GM12891 (cell line): ENCODE measurements around the gene SCUBE1.

Experiments
- DNase-seq: peaks from one replicate; pipeline ENCODE4 v3.0.0; 2011; ENCODE audit warnings: low spot score; ENCODE audit not compliant: insufficient read length
- FAIRE-seq: peaks from 2 replicates; lab custom pipeline; 2011; peaks lifted over from hg19 to GRCh38; lab: Jason Lieb, UNC
- PAX5 ChIP-seq: IDR thresholded peaks from 2 replicates; pipeline ENCODE4 v1.6.1; 2011; ENCODE audit warnings: low read length, moderate library complexity, mild to moderate bottlenecking; ENCODE audit not compliant: insufficient read depth, severe bottlenecking
- POLR2A ChIP-seq: IDR thresholded peaks from 2 replicates; pipeline ENCODE4 v1.6.1; 2011; ENCODE audit warnings: low read depth, low read length, control low read depth
- POLR2AphosphoS5 ChIP-seq: IDR thresholded peaks from 2 replicates; pipeline ENCODE4 v1.6.1; 2011; ENCODE audit warnings: low read depth, low read length, control low read depth
- POU2F2 ChIP-seq: IDR thresholded peaks from 2 replicates; pipeline ENCODE4 v1.6.1; 2011; ENCODE audit warnings: low read depth, mild to moderate bottlenecking, control low read depth, low read length, moderate library complexity
- SPI1 ChIP-seq: IDR thresholded peaks from 2 replicates; pipeline ENCODE4 v1.6.1; 2011; ENCODE audit warnings: low read depth, low read length, control low read depth
- TAF1 ChIP-seq: IDR thresholded peaks from 2 replicates; pipeline ENCODE4 v1.6.1; 2011; ENCODE audit warnings: low read depth, low read length, control low read depth

The SCUBE1 gene

GRCh38 chr22:43217285-43218030 is 125.7 kb downstream of the SCUBE1 start:
- TF ChIP-seq SPI1, result no peak
- TF ChIP-seq PAX5, result no peak
- no peak for TF ChIP-seq POU2F2
- no peak for TF ChIP-seq POLR2A
- no peak for TF ChIP-seq POLR2AphosphoS5
- no peak for TF ChIP-seq TAF1
- FAIRE-seq (no peak), DNase-seq (no peak)

GRCh38 chr22:43216738-43217137 is 126.4 kb downstream of the SCUBE1 start:
- TF ChIP-seq POLR2A (no peak), POU2F2 (no peak), PAX5 (no peak), POLR2AphosphoS5 (no peak), TAF1 (no peak), SPI1 (no peak)
- no peak for DNase-seq
- no peak for FAIRE-seq

GRCh38 chr22:43213962-43214361 is 129.2 kb downstream of the SCUBE1 start:
- DNase-seq, result no peak
- FAIRE-seq, result no peak
- TF ChIP-seq POLR2AphosphoS5, result no peak

- FAIRE-seq, result no peak
- TF ChIP-seq POU2F2 (no peak), TAF1 (no peak), PAX5 (no peak), POLR2AphosphoS5 (no peak), POLR2A (no peak), SPI1 (no peak)
- DNase-seq, result no peak
Measured at GRCh38 chr22:43213051-43213450, 130.1 kb downstream of the SCUBE1 start.

- DNase-seq (no peak), FAIRE-seq (no peak)
- TF ChIP-seq POU2F2 (no peak), POLR2AphosphoS5 (no peak), PAX5 (no peak), TAF1 (no peak), POLR2A (no peak), SPI1 (no peak)
Measured at GRCh38 chr22:43212434-43212952, 130.7 kb downstream of the SCUBE1 start.

GRCh38 chr22:43211941-43212433 is 131.2 kb downstream of the SCUBE1 start:
- TF ChIP-seq POU2F2 (no peak), TAF1 (no peak), SPI1 (no peak), POLR2A (no peak), PAX5 (no peak), POLR2AphosphoS5 (no peak)
- DNase-seq (no peak), FAIRE-seq (no peak)

GRCh38 chr22:43210631-43211515 is 132.3 kb downstream of the SCUBE1 start:
- DNase-seq (no peak), FAIRE-seq (no peak)
- no peak for TF ChIP-seq POLR2A
- no peak for TF ChIP-seq PAX5
- no peak for TF ChIP-seq POLR2AphosphoS5
- TF ChIP-seq TAF1, result no peak

GRCh38 chr22:43209971-43210370 is 133.2 kb downstream of the SCUBE1 start:
- DNase-seq (no peak), FAIRE-seq (no peak)
- TF ChIP-seq SPI1 (no peak), POU2F2 (no peak), PAX5 (no peak), POLR2AphosphoS5 (no peak), TAF1 (no peak), POLR2A (no peak)

GRCh38 chr22:43209523-43209890 is 133.7 kb downstream of the SCUBE1 start:
- no peak for TF ChIP-seq PAX5
- no peak for TF ChIP-seq POLR2AphosphoS5
- no peak for TF ChIP-seq POLR2A
- TF ChIP-seq POU2F2, result no peak
- no peak for TF ChIP-seq SPI1
- TF ChIP-seq TAF1, result no peak
- DNase-seq (no peak), FAIRE-seq (no peak)

GRCh38 chr22:43208703-43209522 is 134.3 kb downstream of the SCUBE1 start:
- DNase-seq (no peak), FAIRE-seq (no peak)
- no peak for TF ChIP-seq PAX5
- TF ChIP-seq SPI1, result no peak
